Measurements from ENCODE around the gene TTLL6. TPM values are rescaled to one million over a fixed set of nuclear protein-coding genes. Genes with fewer than 3 reads are reported as not detected.
"Not testable (repeated sequence)": the region's sequence is repeated elsewhere in the genome, so short reads cannot be mapped to it uniquely, and the experiment has no call there.

The TTLL6 gene
- polyA plus RNA-seq, 2 of the 4 experiments (the other 2 are of a cell fraction) = 1.6 to 7.8 TPM

GRCh38 chr17:48825446-48826381 is 8.7 kb upstream of the TTLL6 start (continued):
- 0 out of 2 replicates have a peak, but pooled peaks have one; percentile 75 for TF ChIP-seq HMGXB4 (CRISPR knock-in tag; IDR thresholded peaks at IDR 0.05; ENCODE audit: borderline replicate concordance)
- no peak for TF ChIP-seq PBX3 (IDR thresholded peaks at IDR 0.05)
- TF ChIP-seq RFX5 (IDR thresholded peaks at IDR 0.05) = no peak
- TF ChIP-seq EHF (CRISPR knock-in tag; IDR thresholded peaks at IDR 0.05) = peak; percentile 98
- TF ChIP-seq ZSCAN20 (CRISPR knock-in tag; IDR thresholded peaks at IDR 0.05) = peak; percentile 97
- no peak for TF ChIP-seq EP300 (IDR thresholded peaks at IDR 0.05)
- TF ChIP-seq BHLHE40 (IDR thresholded peaks at IDR 0.05; ENCODE audit: low read depth, low read length) = no peak
- TF ChIP-seq, protein P1, sequence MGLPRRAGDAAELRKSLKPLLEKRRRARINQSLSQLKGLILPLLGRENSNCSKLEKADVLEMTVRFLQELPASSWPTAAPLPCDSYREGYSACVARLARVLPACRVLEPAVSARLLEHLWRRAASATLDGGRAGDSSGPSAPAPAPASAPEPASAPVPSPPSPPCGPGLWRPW (IDR thresholded peaks at IDR 0.05) = no peak
- TF ChIP-seq PHF8 (IDR thresholded peaks at IDR 0.05; ENCODE audit: borderline replicate concordance, low read depth) = no peak
- TF ChIP-seq, protein P2, sequence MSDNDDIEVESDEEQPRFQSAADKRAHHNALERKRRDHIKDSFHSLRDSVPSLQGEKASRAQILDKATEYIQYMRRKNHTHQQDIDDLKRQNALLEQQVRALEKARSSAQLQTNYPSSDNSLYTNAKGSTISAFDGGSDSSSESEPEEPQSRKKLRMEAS (IDR thresholded peaks at IDR 0.05) = no peak
- TF ChIP-seq EHMT2 (IDR thresholded peaks at IDR 0.05; ENCODE audit: low read depth) = no peak
- no peak for TF ChIP-seq E2F6 (IDR thresholded peaks at IDR 0.05; ENCODE audit: borderline replicate concordance, low read depth)
- no peak for TF ChIP-seq FOSL2 (IDR thresholded peaks at IDR 0.05)
- no peak; the same call in 1 of the 2 replicates for TF ChIP-seq FOSL2 (CRISPR knock-in tag; IDR thresholded peaks at IDR 0.05)
- no peak for TF ChIP-seq MYC (IDR thresholded peaks at IDR 0.05; ENCODE audit: borderline replicate concordance, low read length)
- TF ChIP-seq HEYL (CRISPR knock-in tag; IDR thresholded peaks at IDR 0.05) = peak; percentile 96; the same call in 1 of the 2 replicates
- peak; percentile 99 for TF ChIP-seq ZNF302 (CRISPR knock-in tag; IDR thresholded peaks at IDR 0.05)
- TF ChIP-seq RARB (CRISPR knock-in tag; IDR thresholded peaks at IDR 0.05) = peak; percentile 71; the same call in 1 of the 2 replicates
- peak; percentile 75 for TF ChIP-seq NPAS2 (CRISPR knock-in tag; IDR thresholded peaks at IDR 0.05; ENCODE audit: borderline replicate concordance)
- peak; percentile 90; the same call in 1 of the 2 replicates for TF ChIP-seq FOSB (CRISPR knock-in tag; IDR thresholded peaks at IDR 0.05)
- TF ChIP-seq SMC3 (IDR thresholded peaks at IDR 0.05) = no peak
- TF ChIP-seq CHD4 (IDR thresholded peaks at IDR 0.05; ENCODE audit: borderline replicate concordance) = no peak

GRCh38 chr17:48820936-48821335 is 3.9 kb upstream of the TTLL6 start:
- H3K4me2 ChIP-seq; POLR2A ChIA-PET; ATAC-seq; H3K4me3 ChIP-seq; H3K9me3 ChIP-seq; FAIRE-seq; H3K27ac ChIP-seq; DNase-seq (ENCODE audit: low read depth in 1 of 2, low spot score in 1 of 2): not testable (repeated sequence)
- H3K4me1 ChIP-seq = peaks cover 23% of the 10 kb centered on the region; the same call in 2 of the 3 replicates
- CTCF ChIA-PET = interaction anchor here (1.2 to 76.6 kb wide), 4 partner anchors 3 to 185 kb away, joined by 3 to 3251 read pairs (median 1628); partner anchors contain the start of genes ATP5MC1, CALCOCO2 and TTLL6
- 77% methylated on average over 6 of the region's 6 CpGs for WGBS (ENCODE audit: missing lambda C conversion rate)
